ENCODE results near the gene THRAP3. TPM values are rescaled to one million over a fixed set of nuclear protein-coding genes. Genes with fewer than 3 reads are reported as not detected.
A peak's percentile ranks its signal among the peaks of the same experiment; 100 is the strongest.

The THRAP3 gene
- total RNA-seq, 2 donors from 2014 or later = 108 to 110 TPM

DNA sequence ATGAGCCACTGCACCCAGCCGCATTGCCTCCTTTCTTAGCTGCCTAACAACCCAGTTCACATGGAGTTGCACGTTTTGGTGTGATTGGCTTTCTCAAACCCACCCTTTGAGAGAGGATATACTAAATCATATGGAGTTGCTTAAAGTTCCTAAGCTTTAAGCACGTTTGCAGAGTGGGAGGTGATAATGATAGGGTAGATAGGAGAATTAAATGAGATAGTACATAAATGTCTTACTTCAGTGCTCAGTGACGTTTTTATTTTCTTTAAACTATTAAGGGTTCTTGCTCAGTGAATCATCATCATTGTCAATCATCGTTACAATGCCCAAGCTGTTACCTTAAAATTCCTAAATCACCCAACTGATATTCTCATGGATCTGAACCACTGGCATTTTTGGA, 79.0 kb downstream of the THRAP3 start:
- Mint-ChIP-seq H3K27ac (peak overlapping the region; percentile 90), H3K27me3 (ENCODE audit: low read depth) (no peaks in the 10 kb centered on the region), H3K36me3 (ENCODE audit: insufficient read depth in 2 of 2) (peaks cover 13 to 19% of the 10 kb centered on the region in 2 donors), H3K9me3 (no peaks in the 10 kb centered on the region), H3K4me1 (ENCODE audit: low read depth) (peaks cover 79% of the 10 kb centered on the region), H3K4me3 (peak overlapping the region in 1 of 2 donors; percentile 4)
- DNase-seq (no peak), ATAC-seq (replicated peaks in 1 of 2) (no peak)

DNA sequence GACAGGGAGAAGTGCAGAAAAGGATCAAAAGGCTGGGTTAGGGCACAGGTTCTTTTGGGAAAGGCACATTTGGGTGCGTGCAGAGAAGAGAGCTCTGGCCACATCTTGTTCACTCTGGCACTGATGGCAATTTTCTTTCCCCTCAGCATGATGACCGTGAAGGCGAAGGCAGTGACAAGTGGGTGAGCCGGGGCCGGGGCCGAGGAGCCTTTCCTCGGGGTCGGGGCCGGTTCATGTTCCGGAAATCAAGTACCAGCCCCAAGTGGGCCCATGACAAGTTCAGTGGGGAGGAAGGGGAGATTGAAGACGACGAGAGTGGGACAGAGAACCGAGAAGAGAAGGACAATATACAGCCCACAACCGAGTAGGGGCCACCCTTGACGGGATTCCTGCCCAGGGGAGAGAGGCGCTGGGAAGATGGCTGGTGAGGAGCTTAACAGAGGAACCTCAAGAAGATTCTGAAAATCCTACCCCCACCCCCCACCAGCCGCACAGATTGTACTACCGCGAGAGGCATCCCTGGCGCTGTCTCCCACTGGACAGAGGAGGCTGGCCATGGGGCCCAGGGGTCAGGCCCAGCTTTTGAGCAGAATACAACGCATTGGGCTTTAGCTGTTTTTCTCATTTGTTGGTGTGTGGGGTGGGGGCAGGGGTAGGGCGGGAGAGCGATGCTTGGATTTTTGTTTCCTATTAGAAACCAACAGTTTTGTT, 79.6 kb downstream of the THRAP3 start:
- Mint-ChIP-seq H3K36me3 (ENCODE audit: insufficient read depth in 2 of 2) (peaks cover 13 to 19% of the 10 kb centered on the region in 2 donors), H3K27ac (peak overlapping the region; percentile 90), H3K9me3 (no peaks in the 10 kb centered on the region), H3K27me3 (ENCODE audit: low read depth) (no peaks in the 10 kb centered on the region), H3K4me1 (ENCODE audit: low read depth) (peaks cover 76% of the 10 kb centered on the region), H3K4me3 (peak overlapping the region; percentile 4 to 43)
- ATAC-seq (replicated peaks in 1 of 2) (no peak), DNase-seq (no peak)

- Mint-ChIP-seq H3K4me3 (peak overlapping the region in 1 of 2 donors; percentile 51), H3K27me3 (ENCODE audit: low read depth) (no peaks in the 10 kb centered on the region), H3K4me1 (ENCODE audit: low read depth) (peaks cover 69% of the 10 kb centered on the region), H3K9me3 (no peaks in the 10 kb centered on the region), H3K27ac (no peak overlapping the region), H3K36me3 (ENCODE audit: insufficient read depth in 2 of 2) (peaks cover 13 to 19% of the 10 kb centered on the region in 2 donors)
- DNase-seq (no peak), ATAC-seq (replicated peaks in 1 of 2) (no peak)
Measured at GRCh38 chr1:36304521-36304920, 80.3 kb downstream of the THRAP3 start.

GRCh38 chr1:36304970-36305914, 81.0 kb downstream of the THRAP3 start:
- H3K27me3 Mint-ChIP-seq (ENCODE audit: low read depth) = no peaks in the 10 kb centered on the region
- DNase-seq (peak; percentile 56 to 72), ATAC-seq (replicated peaks in 1 of 2) (peak; percentile 18 to 44)
- peaks cover 62% of the 10 kb centered on the region for H3K4me1 Mint-ChIP-seq (ENCODE audit: low read depth)
- no peaks in the 10 kb centered on the region for H3K9me3 Mint-ChIP-seq
- peaks cover 11 to 19% of the 10 kb centered on the region in 2 donors for H3K36me3 Mint-ChIP-seq (ENCODE audit: insufficient read depth in 2 of 2)
- peak overlapping the region; percentile 94 to 100 for H3K4me3 Mint-ChIP-seq
- H3K27ac Mint-ChIP-seq = peak overlapping the region; percentile 83

GRCh38 chr1:36305915-36306209, 81.6 kb downstream of the THRAP3 start:
- H3K36me3 Mint-ChIP-seq (ENCODE audit: insufficient read depth in 2 of 2) = peaks cover 7 to 17% of the 10 kb centered on the region in 2 donors
- peaks cover 55% of the 10 kb centered on the region for H3K4me1 Mint-ChIP-seq (ENCODE audit: low read depth)
- H3K9me3 Mint-ChIP-seq = no peaks in the 10 kb centered on the region
- ATAC-seq (replicated peaks in 1 of 2) (no peak), DNase-seq (no peak)
- H3K27ac Mint-ChIP-seq = no peak overlapping the region
- no peaks in the 10 kb centered on the region for H3K27me3 Mint-ChIP-seq (ENCODE audit: low read depth)
- H3K4me3 Mint-ChIP-seq = peak overlapping the region; percentile 94 to 100

DNA sequence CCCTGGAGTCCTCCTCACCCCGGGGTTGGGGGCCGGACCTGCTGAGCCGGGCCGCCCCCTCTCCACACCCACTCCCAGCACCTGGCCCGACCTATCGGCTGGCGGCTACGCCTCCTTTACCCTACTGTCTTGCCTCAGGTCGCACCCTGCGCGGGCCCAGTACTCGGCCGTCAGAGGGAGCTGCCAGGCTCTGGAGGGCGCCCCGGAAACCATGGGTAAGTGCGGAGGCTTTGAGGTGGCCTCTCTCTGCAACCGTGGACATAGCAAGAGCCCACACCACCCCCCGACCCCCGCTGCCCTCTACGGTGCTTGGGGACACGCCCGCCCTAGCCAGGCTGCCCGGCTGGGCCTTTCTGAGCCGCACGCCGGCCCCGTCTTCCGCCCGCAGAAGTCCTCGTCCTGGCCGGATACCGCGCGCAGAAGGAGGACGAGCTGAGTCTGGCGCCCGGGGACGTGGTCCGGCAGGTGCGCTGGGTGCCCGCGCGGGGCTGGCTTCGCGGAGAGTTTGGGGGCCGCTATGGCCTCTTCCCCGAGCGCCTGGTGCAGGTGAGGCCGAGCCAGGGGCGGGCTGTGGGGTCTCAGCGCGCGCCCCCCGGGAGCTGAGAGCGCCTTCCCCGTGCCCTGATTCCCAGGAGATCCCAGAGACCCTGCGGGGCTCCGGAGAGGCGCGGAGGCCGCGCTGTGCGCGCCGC, 82.1 kb downstream of the THRAP3 start, which contains the start of gene SH3D21:
TSS of gene SH3D21 (plus strand) at position 159 of the 692 bp plus-strand sequence. CDS start at position 212, 53 bp downstream.
- peak; percentile 68 to 71 for DNase-seq
- ATAC-seq (replicated peaks in 1 of 2) = peak; percentile 45 to 48
- peak within 1 kb of the TSS; percentile 83 for H3K27ac Mint-ChIP-seq
- no peaks in the 10 kb centered on the region for H3K9me3 Mint-ChIP-seq
- no peaks in the 10 kb centered on the region for H3K27me3 Mint-ChIP-seq (ENCODE audit: low read depth)
- H3K36me3 Mint-ChIP-seq (ENCODE audit: insufficient read depth in 2 of 2) = peaks cover 7 to 12% of the 10 kb centered on the region in 2 donors
- peaks cover 50% of the 10 kb centered on the region for H3K4me1 Mint-ChIP-seq (ENCODE audit: low read depth)
- H3K4me3 Mint-ChIP-seq = peak within 1 kb of the TSS; percentile 94 to 100

DNA sequence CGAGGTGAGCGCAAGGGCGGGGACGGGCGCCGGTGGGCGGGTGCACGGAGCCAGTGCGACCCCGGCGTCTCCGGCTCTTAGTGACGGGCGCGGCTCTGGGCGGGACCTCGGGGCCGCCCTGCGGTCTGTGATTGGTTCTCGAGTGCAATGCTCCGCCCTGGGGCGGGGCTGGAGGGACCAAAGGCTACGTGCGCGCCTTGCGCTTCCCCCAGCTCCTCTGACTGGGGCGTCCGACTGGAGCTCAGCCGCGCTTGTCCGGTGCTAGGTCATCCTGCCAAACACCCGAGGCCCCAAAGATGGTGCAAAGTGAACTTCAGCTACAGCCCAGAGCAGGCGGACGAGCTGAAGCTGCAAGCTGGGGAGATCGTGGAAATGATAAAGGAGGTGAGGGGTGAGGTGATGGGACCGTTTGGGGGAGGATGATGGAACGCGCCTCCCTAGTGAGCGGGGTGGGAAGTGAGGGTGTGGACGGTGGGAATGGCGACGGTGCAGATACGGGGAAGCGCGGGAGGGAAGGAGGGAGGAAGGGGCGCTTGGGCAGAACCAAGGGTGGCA, 82.7 kb downstream of the THRAP3 start:
- peaks cover 7 to 11% of the 10 kb centered on the region in 2 donors for H3K36me3 Mint-ChIP-seq (ENCODE audit: insufficient read depth in 2 of 2)
- peak overlapping the region; percentile 94 to 100 for H3K4me3 Mint-ChIP-seq
- peak; percentile 94 to 95 for ATAC-seq (replicated peaks in 1 of 2)
- DNase-seq = peak; percentile 95
- H3K27me3 Mint-ChIP-seq (ENCODE audit: low read depth) = no peaks in the 10 kb centered on the region
- peaks cover 47% of the 10 kb centered on the region for H3K4me1 Mint-ChIP-seq (ENCODE audit: low read depth)
- peak overlapping the region; percentile 59 for H3K27ac Mint-ChIP-seq
- H3K9me3 Mint-ChIP-seq = no peaks in the 10 kb centered on the region

- H3K9me3 Mint-ChIP-seq = no peaks in the 10 kb centered on the region
- ATAC-seq (replicated peaks in 1 of 2) (no peak), DNase-seq (no peak)
- no peaks in the 10 kb centered on the region for H3K27me3 Mint-ChIP-seq (ENCODE audit: low read depth)
- peak overlapping the region; percentile 28 for H3K27ac Mint-ChIP-seq
- H3K4me3 Mint-ChIP-seq = peak overlapping the region; percentile 94 to 100
- H3K4me1 Mint-ChIP-seq (ENCODE audit: low read depth) = peaks cover 39% of the 10 kb centered on the region
- H3K36me3 Mint-ChIP-seq (ENCODE audit: insufficient read depth in 2 of 2) = peaks cover 7 to 11% of the 10 kb centered on the region in 2 donors
Measured at GRCh38 chr1:36307601-36308330, 83.5 kb downstream of the THRAP3 start.

DNA sequence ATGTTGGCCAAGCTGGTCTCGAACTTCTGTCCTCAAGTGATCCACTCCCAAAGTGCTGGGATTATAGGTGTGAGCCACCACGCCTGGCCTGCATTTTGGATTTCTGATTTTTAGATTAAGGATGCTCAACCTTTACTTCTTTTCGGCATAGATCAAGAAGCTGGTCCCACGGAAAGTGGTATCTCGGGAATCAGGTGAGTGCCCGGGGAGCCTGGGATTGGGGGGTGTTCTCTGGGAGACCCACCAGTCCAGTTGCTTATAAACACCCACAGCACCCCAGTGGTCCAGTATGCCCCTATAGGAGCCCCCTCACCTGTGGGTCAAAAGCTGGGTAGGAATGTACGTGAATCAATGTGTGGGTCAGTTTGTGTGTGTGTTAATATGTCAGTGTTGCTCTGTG, 85.2 kb downstream of the THRAP3 start:
- Mint-ChIP-seq H3K27ac (no peak overlapping the region), H3K36me3 (ENCODE audit: insufficient read depth in 2 of 2) (peaks cover 3 to 6% of the 10 kb centered on the region in 2 donors), H3K27me3 (ENCODE audit: low read depth) (no peaks in the 10 kb centered on the region), H3K4me3 (no peak overlapping the region), H3K9me3 (no peaks in the 10 kb centered on the region), H3K4me1 (ENCODE audit: low read depth) (peaks cover 27% of the 10 kb centered on the region)
- DNase-seq (no peak), ATAC-seq (replicated peaks in 1 of 2) (no peak)

DNA sequence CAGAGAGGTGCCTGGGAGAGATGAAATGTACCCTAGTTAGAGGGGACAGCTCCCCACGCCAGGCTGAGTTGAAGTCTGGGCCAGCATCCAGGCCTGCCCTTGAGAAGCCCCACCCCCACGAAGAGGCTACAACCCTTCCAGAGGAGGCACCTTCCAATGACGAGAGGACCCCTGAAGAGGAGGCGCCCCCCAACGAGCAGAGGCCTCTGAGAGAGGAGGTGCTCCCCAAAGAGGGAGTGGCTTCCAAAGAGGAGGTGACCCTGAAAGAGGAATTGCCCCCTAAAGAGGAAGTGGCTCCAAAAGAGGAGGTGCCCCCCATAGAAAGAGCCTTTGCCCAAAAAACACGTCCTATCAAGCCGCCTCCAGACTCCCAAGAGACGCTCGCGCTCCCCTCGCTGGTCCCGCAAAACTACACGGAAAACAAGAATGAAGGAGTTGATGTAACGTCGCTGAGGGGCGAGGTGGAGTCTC, 96.1 kb downstream of the THRAP3 start:
- no peak for DNase-seq

GRCh38 chr1:36320767-36321118, 96.5 kb downstream of the THRAP3 start:
- Mint-ChIP-seq H3K36me3 (ENCODE audit: insufficient read depth in 2 of 2) (no peaks in the 10 kb centered on the region), H3K27ac (no peak overlapping the region), H3K4me3 (peak overlapping the region; percentile 63 to 70), H3K27me3 (ENCODE audit: low read depth) (peaks cover 7% of the 10 kb centered on the region), H3K9me3 (no peaks in the 10 kb centered on the region), H3K4me1 (ENCODE audit: low read depth) (peaks cover 19% of the 10 kb centered on the region)
- no peak for DNase-seq
- no peak for ATAC-seq (replicated peaks in 1 of 2)

More for the DNA sequence above, 96.1 kb downstream of the THRAP3 start:
- Mint-ChIP-seq H3K36me3 (ENCODE audit: insufficient read depth in 2 of 2) (no peaks in the 10 kb centered on the region), H3K27ac (no peak overlapping the region), H3K4me3 (peak overlapping the region; percentile 63 to 70), H3K9me3 (no peaks in the 10 kb centered on the region), H3K4me1 (ENCODE audit: low read depth) (peaks cover 19% of the 10 kb centered on the region), H3K27me3 (ENCODE audit: low read depth) (peaks cover 7% of the 10 kb centered on the region)
- no peak for ATAC-seq (replicated peaks in 1 of 2)

All from activated T-cell treated with anti-CD3 and anti-CD28 coated beads, Interleukin-2, amount 50 U/mL, for 72 hours (primary cell).